HepG2 (cell line): ENCODE data around the gene SLC45A1. TPM values are rescaled to one million over a fixed set of nuclear protein-coding genes. Genes with fewer than 3 reads are reported as not detected.

Source experiments
- ATAC-seq: fragments of 200-7000 bp; cut with Tn5 transposase; 3 replicates; pipeline ENCODE4 v1.9.1; 2020; ENCODE audit warnings: mild to moderate bottlenecking, moderate library complexity
- BruUV-seq: library from RNA; stranded (reverse); fragments of 400-500 nt; replicated peaks from 2 replicates; lab custom pipeline; 2021; lab: Mats Ljungman, UMichigan
- CTCF ChIA-PET: fragments of 300-600 bp; formaldehyde crosslinking; extraction: SDS; loops from one replicate; lab custom pipeline; 2021; ENCODE audit warnings: low total read pairs, inconsistent platforms, low intra/inter-chr PET ratio; lab: Yijun Ruan, JAX
- POLR2A ChIA-PET: fragments of 350-600 bp; sonication (Branson Sonifier 250); formaldehyde crosslinking; loops from one replicate; lab custom pipeline; 2020; ENCODE audit warnings: antibody characterized with exemption, inconsistent platforms; lab: Yijun Ruan, JAX
- DNase-seq: peaks from one replicate; pipeline ENCODE4 v3.0.0-alpha.2; 2015; ENCODE audit warnings: low spot score
- FAIRE-seq: peaks from 3 replicates; lab custom pipeline; 2011; peaks lifted over from hg19 to GRCh38; lab: Jason Lieb, UNC
- H2AFZ ChIP-seq: one replicate; pipeline ENCODE4 v1.6.1; 2011; ENCODE audit warnings: low read length, inconsistent platforms
- H3K27ac ChIP-seq: fragments of 300-600 bp; 3 replicates; pipeline ENCODE4 v1.8.0; 2011; ENCODE audit warnings: mixed run types, mild to moderate bottlenecking, mixed read lengths, low read length, inconsistent platforms; ENCODE audit not compliant: insufficient read depth; ENCODE audit errors: extremely low read length
- H3K27me3 ChIP-seq, 2 experiments: fragments of 200-600 bp in 1 of 2; 2 replicates in 1 of 2; 3 replicates in 1 of 2; pipeline versions ENCODE4 v1.6.0 to v1.8.0; 2011; ENCODE audit warnings: low read length in 2 of 2, mild to moderate bottlenecking in 2 of 2, moderate library complexity in 2 of 2, inconsistent platforms in 1 of 2; ENCODE audit not compliant: insufficient read depth in 2 of 2, control insufficient read depth in 1 of 2
- H3K36me3 ChIP-seq, 2 experiments: fragments of 200-600 bp in 1 of 2; replicated peaks in 1 of 2; 2 replicates in 1 of 2; 3 replicates in 1 of 2; pipeline versions ENCODE4 v1.5.1 to v1.8.0; 2011; ENCODE audit warnings: low read length in 2 of 2, inconsistent platforms in 1 of 2; ENCODE audit not compliant: insufficient read depth in 2 of 2, control insufficient read depth in 1 of 2
- H3K4me1 ChIP-seq: 2 replicates; pipeline ENCODE4 v1.5.1; 2012; ENCODE audit warnings: low read length, inconsistent platforms; ENCODE audit not compliant: insufficient read depth
- H3K4me2 ChIP-seq: 2 replicates; pipeline ENCODE4 v1.6.0; 2011; ENCODE audit warnings: low read depth, low read length, inconsistent platforms
- H3K4me3 ChIP-seq, 3 experiments: fragments of 200-600 bp in 1 of 3; sonication (generic), shearing (Covaris generic) in 1 of 3; replicated peaks in 1 of 3; 2 replicates each; pipeline ENCODE4 v1.5.1; 2011 to 2016; ENCODE audit warnings: low read length in 3 of 3, inconsistent platforms in 2 of 3, low read depth in 2 of 3, mild to moderate bottlenecking in 2 of 3, control low read depth in 1 of 3, mixed read lengths in 1 of 3; ENCODE audit not compliant: insufficient read depth in 1 of 3
- H3K79me2 ChIP-seq: one replicate; pipeline ENCODE4 v1.6.1; 2011; ENCODE audit warnings: low read length, inconsistent platforms; ENCODE audit not compliant: insufficient read depth
- H3K9ac ChIP-seq: 2 replicates; pipeline ENCODE4 v1.6.0; 2011; ENCODE audit warnings: mild to moderate bottlenecking, low read depth, low read length, inconsistent platforms; ENCODE audit not compliant: insufficient read depth
- H3K9me3 ChIP-seq: 2 replicates; pipeline ENCODE4 v1.5.1; 2012; ENCODE audit warnings: mild to moderate bottlenecking, low read length
- H4K20me1 ChIP-seq: 2 replicates; pipeline ENCODE4 v1.6.0; 2011; ENCODE audit warnings: inconsistent platforms, mild to moderate bottlenecking, low read length, moderate library complexity; ENCODE audit not compliant: insufficient read depth
- ELF3 ChIP-seq: IDR thresholded peaks from 2 replicates; pipeline ENCODE4 v1.6.1; 2016; ENCODE audit warnings: missing genetic modification reagents, missing compliant biosample characterization
- SRF ChIP-seq: IDR thresholded peaks from 2 replicates; pipeline ENCODE4 v1.6.1; 2011; ENCODE audit warnings: mild to moderate bottlenecking, low read depth, low read length, moderate library complexity
- ZBTB49 ChIP-seq: sonication (generic); formaldehyde crosslinking; IDR thresholded peaks from 2 replicates; pipeline ENCODE4 v1.4.0; 2020; ENCODE audit warnings: missing genetic modification reagents, borderline replicate concordance
- ZNF382 ChIP-seq: sonication (generic); formaldehyde crosslinking; IDR thresholded peaks from 2 replicates; pipeline ENCODE4 v1.5.0; 2020; ENCODE audit warnings: missing genetic modification reagents, mild to moderate bottlenecking, borderline replicate concordance
- WGBS: methylation state at CpG from one replicate; pipeline ENCODE4 v1.1.6; 2017; ENCODE audit warnings: low lambda C conversion rate; 5-methylcytosine and 5-hydroxymethylcytosine counted together
- in situ Hi-C: cut with HindIII; loops from 2 replicates; pipeline ENCODE4 v1.10.0; 2017; ENCODE audit warnings: low pct_unique_long_range_greater_than_20kb; ENCODE audit not compliant: extremely low pct_ligation_motif_present
- intact Hi-C: fragments of 100-400 bp; cut with micrococcal nuclease; formaldehyde crosslinking; loops from one replicate; pipeline ENCODE4 v1.10.0; 2022; ENCODE audit not compliant: unreplicated experiment
- polyA plus RNA-seq, 8 experiments: library from polyadenylated mRNA; depleted of rRNA in 3 of 8; stranded (reverse) in 7 of 8; unstranded in 1 of 8; fragments of >200 nt; fragmentation: Illumina TruSeq in 4 of 8; extraction: Trizol in 4 of 8; gene quantifications; 2 replicates each; pipeline versions ENCODE4 v1.2.1 to v1.2.3, GENCODE V29; 2011 to 2016; ENCODE audit warnings: low read depth in 4 of 8, missing spikeins in 1 of 8, mixed read lengths in 1 of 8; ENCODE audit not compliant: insufficient read depth in 1 of 8
- total RNA-seq, 5 experiments: library from RNA; depleted of rRNA; stranded (reverse); fragments of >200 nt; fragmentation: Illumina TruSeq; extraction: Trizol; gene quantifications; 2 replicates each; pipeline ENCODE4 v1.2.3, GENCODE V29; 2016; ENCODE audit warnings: low read depth in 1 of 5
- TF ChIP-seq, protein P1 (sequence below): sonication (generic); formaldehyde crosslinking; IDR thresholded peaks from 2 replicates; pipeline ENCODE4 v1.5.1; 2020; ENCODE audit warnings: mild to moderate bottlenecking, missing genetic modification reagents, moderate library complexity
- TF ChIP-seq, protein P2 (sequence below): sonication (generic); formaldehyde crosslinking; IDR thresholded peaks from 2 replicates; pipeline ENCODE4 v1.4.0; 2020; ENCODE audit warnings: missing genetic modification reagents, mild to moderate bottlenecking, borderline replicate concordance
- TF ChIP-seq, protein P3 (sequence below): sonication (generic); formaldehyde crosslinking; IDR thresholded peaks from 2 replicates; pipeline ENCODE4 v1.4.0; 2020; ENCODE audit warnings: missing genetic modification reagents

Gene SLC45A1
- total and polyA plus RNA-seq, 2 of the 13 experiments (the other 11 are each of a cell fraction or from before 2014, with no cell fraction given): not detected

DNA sequence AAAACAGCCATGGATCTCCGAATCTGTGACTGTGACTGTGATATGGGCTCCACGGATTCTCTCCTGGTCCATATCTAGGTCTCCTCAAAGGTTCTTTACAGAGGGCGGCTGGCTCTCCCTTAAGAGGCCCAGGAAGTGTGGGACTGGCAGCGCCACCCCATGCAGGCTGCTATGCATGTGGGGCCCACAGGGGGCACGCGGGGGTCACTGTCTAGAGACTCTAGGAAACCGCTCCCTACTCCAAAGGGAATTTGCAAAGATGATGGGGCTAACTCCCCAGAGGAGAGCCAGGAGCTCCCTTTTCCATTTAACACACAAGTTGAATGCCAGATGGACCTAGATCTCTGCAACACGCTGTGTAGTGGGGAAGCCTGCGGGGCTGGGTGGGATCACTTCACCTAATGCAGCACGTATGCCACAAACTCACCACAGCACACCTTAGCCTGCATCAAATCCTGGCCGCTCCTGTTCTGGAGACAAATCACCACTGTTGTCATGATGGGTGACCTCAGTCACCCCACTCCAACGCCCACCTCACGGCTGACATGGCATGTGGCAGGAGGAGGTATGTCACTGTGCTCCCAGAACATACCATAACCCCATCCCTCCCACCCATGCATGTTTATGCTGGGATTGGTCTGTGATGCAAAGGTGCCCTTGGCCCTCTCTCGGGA is 61.7 kb downstream of the SLC45A1 start:
- WGBS: 94% methylated on average over 5 of the region's 14 CpGs
- in situ Hi-C loops (no loop called here), intact Hi-C loops (loop anchor here (5.0 to 10.0 kb wide), 2 partner anchors 43 to 325 kb away; no protein-coding TSS in a partner anchor)
- H3K79me2 ChIP-seq: peaks cover 56% of the 10 kb centered on the region
- H3K4me3 ChIP-seq: no peak overlapping the region
- peaks cover 69% of the 10 kb centered on the region for H4K20me1 ChIP-seq
- H3K36me3 ChIP-seq: peaks cover 18 to 45% of the 10 kb centered on the region in 2 experiments; a peak in 4 of 5 replicates
- POLR2A ChIA-PET: no interaction called here
- no peak overlapping the region for H2AFZ ChIP-seq
- H3K9ac ChIP-seq: no peak overlapping the region
- TF ChIP-seq ZBTB49 (CRISPR knock-in tag) (no peak), SRF (no peak), ELF3 (CRISPR knock-in tag) (no peak), ZNF382 (no peak)
- TF ChIP-seq, protein P1, sequence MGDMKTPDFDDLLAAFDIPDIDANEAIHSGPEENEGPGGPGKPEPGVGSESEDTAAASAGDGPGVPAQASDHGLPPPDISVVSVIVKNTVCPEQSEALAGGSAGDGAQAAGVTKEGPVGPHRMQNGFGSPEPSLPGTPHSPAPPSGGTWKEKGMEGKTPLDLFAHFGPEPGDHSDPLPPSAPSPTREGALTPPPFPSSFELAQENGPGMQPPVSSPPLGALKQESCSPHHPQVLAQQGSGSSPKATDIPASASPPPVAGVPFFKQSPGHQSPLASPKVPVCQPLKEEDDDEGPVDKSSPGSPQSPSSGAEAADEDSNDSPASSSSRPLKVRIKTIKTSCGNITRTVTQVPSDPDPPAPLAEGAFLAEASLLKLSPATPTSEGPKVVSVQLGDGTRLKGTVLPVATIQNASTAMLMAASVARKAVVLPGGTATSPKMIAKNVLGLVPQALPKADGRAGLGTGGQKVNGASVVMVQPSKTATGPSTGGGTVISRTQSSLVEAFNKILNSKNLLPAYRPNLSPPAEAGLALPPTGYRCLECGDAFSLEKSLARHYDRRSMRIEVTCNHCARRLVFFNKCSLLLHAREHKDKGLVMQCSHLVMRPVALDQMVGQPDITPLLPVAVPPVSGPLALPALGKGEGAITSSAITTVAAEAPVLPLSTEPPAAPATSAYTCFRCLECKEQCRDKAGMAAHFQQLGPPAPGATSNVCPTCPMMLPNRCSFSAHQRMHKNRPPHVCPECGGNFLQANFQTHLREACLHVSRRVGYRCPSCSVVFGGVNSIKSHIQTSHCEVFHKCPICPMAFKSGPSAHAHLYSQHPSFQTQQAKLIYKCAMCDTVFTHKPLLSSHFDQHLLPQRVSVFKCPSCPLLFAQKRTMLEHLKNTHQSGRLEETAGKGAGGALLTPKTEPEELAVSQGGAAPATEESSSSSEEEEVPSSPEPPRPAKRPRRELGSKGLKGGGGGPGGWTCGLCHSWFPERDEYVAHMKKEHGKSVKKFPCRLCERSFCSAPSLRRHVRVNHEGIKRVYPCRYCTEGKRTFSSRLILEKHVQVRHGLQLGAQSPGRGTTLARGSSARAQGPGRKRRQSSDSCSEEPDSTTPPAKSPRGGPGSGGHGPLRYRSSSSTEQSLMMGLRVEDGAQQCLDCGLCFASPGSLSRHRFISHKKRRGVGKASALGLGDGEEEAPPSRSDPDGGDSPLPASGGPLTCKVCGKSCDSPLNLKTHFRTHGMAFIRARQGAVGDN (CRISPR knock-in tag): no peak
- TF ChIP-seq, protein P2, sequence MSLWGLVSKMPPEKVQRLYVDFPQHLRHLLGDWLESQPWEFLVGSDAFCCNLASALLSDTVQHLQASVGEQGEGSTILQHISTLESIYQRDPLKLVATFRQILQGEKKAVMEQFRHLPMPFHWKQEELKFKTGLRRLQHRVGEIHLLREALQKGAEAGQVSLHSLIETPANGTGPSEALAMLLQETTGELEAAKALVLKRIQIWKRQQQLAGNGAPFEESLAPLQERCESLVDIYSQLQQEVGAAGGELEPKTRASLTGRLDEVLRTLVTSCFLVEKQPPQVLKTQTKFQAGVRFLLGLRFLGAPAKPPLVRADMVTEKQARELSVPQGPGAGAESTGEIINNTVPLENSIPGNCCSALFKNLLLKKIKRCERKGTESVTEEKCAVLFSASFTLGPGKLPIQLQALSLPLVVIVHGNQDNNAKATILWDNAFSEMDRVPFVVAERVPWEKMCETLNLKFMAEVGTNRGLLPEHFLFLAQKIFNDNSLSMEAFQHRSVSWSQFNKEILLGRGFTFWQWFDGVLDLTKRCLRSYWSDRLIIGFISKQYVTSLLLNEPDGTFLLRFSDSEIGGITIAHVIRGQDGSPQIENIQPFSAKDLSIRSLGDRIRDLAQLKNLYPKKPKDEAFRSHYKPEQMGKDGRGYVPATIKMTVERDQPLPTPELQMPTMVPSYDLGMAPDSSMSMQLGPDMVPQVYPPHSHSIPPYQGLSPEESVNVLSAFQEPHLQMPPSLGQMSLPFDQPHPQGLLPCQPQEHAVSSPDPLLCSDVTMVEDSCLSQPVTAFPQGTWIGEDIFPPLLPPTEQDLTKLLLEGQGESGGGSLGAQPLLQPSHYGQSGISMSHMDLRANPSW: no peak
- TF ChIP-seq, protein P3, sequence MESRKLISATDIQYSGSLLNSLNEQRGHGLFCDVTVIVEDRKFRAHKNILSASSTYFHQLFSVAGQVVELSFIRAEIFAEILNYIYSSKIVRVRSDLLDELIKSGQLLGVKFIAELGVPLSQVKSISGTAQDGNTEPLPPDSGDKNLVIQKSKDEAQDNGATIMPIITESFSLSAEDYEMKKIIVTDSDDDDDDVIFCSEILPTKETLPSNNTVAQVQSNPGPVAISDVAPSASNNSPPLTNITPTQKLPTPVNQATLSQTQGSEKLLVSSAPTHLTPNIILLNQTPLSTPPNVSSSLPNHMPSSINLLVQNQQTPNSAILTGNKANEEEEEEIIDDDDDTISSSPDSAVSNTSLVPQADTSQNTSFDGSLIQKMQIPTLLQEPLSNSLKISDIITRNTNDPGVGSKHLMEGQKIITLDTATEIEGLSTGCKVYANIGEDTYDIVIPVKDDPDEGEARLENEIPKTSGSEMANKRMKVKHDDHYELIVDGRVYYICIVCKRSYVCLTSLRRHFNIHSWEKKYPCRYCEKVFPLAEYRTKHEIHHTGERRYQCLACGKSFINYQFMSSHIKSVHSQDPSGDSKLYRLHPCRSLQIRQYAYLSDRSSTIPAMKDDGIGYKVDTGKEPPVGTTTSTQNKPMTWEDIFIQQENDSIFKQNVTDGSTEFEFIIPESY: peak; percentile 61; the same call in 1 of the 2 replicates
- CTCF ChIA-PET: no interaction called here
- no peak for DNase-seq
- no peak overlapping the region for H3K4me2 ChIP-seq
- FAIRE-seq: no peak
- H3K9me3 ChIP-seq: no peaks in the 10 kb centered on the region
- no TSS peak for BruUV-seq
- peak; percentile 34; the same call in 1 of the 3 replicates for ATAC-seq
- no peak overlapping the region for H3K27ac ChIP-seq
- peaks cover 18% of the 10 kb centered on the region for H3K4me1 ChIP-seq
- H3K27me3 ChIP-seq: no peaks in the 10 kb centered on the region
